ENCODE results near the gene DCBLD2. TPM values are rescaled to one million over a fixed set of nuclear protein-coding genes. Genes with fewer than 3 reads are reported as not detected.
"Not testable (repeated sequence)": the region's sequence is repeated elsewhere in the genome, so short reads cannot be mapped to it uniquely, and the experiment has no call there.

The DCBLD2 gene
- total and polyA plus RNA-seq, 9 donors: 13.5 to 58.7 (median 38.0) TPM

DNA sequence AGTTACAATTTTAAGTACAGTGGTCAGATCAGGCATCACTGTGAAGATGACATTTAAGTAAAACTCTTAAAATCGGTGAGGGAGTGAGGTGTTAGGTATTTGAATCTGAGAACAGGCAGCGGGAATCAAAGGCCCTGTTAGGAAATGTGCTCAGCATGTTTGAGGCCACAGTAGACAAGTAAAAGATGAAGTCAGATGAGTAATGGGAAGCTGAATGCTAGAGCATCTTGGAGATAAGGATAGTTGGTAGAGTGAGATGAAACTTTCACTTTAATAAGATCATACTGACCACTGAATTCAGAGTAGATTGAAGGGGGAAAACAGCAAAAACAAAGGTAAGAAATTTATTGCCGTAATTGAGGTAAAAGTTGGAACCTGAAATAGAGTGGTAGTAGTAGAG, 61.6 kb downstream of the DCBLD2 start:
- TF ChIP-seq POLR2A (IDR thresholded peaks at IDR 0.05): no peak
- TF ChIP-seq, protein P1, sequence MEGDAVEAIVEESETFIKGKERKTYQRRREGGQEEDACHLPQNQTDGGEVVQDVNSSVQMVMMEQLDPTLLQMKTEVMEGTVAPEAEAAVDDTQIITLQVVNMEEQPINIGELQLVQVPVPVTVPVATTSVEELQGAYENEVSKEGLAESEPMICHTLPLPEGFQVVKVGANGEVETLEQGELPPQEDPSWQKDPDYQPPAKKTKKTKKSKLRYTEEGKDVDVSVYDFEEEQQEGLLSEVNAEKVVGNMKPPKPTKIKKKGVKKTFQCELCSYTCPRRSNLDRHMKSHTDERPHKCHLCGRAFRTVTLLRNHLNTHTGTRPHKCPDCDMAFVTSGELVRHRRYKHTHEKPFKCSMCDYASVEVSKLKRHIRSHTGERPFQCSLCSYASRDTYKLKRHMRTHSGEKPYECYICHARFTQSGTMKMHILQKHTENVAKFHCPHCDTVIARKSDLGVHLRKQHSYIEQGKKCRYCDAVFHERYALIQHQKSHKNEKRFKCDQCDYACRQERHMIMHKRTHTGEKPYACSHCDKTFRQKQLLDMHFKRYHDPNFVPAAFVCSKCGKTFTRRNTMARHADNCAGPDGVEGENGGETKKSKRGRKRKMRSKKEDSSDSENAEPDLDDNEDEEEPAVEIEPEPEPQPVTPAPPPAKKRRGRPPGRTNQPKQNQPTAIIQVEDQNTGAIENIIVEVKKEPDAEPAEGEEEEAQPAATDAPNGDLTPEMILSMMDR (IDR thresholded peaks at IDR 0.05): no peak
- no peak for TF ChIP-seq EP300 (IDR thresholded peaks at IDR 0.05)
- intact Hi-C loops (cut with DNase I): loop anchor here in 1 of 4 donors (10.0 kb wide), 1 partner anchor 65 kb away; the partner anchor contains the start of gene DCBLD2
- H3K36me3 ChIP-seq: no peaks in the 10 kb centered on the region
- H3K9me3 ChIP-seq: no peaks in the 10 kb centered on the region
- DNase-seq: no peak
- no peaks in the 10 kb centered on the region for H3K27me3 ChIP-seq
- 89 to 95% (median 94%) methylated on average over 3 of the region's 3 CpGs for WGBS, 3 donors
- no peak overlapping the region for H3K4me3 ChIP-seq
- no peak overlapping the region for H3K27ac ChIP-seq
- no peaks in the 10 kb centered on the region for H3K4me1 ChIP-seq (ENCODE audit: insufficient read depth)

DNA sequence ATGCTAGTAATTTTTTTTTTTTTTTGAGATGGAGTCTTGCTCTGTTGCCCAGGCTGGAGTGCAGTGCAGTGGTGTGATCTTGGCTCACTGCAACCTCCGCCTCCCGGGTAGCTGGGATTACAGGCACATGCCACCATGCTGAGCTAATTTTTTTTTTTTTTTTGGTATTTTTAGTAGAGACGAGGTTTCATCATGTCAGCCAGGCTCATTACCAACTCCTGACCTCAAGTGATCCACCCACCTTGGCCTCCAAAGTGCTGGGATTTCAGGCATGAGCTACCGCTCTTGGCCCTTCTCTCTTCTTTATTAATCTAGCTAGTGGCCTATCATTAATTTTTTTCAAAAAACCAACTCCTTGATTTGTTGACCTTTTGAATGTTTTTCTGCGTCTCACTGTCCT, 70.4 kb downstream of the DCBLD2 start:
- H3K9me3 ChIP-seq; DNase-seq; H3K4me1 ChIP-seq (ENCODE audit: insufficient read depth); H3K36me3 ChIP-seq; H3K4me3 ChIP-seq; H3K27ac ChIP-seq; H3K27me3 ChIP-seq; intact Hi-C loops (cut with DNase I): not testable (repeated sequence)
- 96 to 99% (median 97%) methylated on average over 5 of the region's 5 CpGs for WGBS, 3 donors

DNA sequence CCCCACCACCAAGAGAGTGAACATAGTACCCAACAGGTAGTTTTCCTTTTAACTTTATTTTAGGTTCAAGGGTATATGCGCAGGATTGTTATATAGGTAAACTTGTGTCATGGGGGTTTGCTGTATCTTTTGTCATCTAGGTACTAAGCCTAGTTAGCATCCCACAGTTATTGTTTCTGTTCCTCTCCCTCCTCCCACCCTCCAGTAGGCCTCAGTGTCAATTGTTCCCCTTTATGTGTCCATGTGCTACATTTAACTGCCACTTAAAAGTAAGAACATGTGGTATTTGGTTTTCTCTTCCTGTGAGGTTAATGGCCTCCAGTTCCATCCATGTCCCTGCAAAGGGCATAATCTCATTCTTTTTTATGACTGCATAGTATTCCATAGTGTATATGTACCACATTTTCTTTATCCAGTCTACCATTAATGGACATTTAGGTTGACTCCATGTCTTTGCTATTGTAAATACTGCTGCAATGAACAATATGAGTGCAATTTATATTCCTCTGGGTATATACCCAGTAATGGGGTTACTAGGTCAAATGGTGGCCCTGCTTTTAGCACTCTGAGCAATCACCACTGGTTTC, 72.2 kb downstream of the DCBLD2 start:
- no peak for DNase-seq
- WGBS, 3 donors: 94 to 100% (median 98%) methylated on average over 1 of the region's 1 CpG
- no peak overlapping the region for H3K4me3 ChIP-seq
- no peak overlapping the region for H3K27ac ChIP-seq
- TF ChIP-seq EP300 (IDR thresholded peaks at IDR 0.05): no peak
- TF ChIP-seq, protein P1 (IDR thresholded peaks at IDR 0.05): no peak
- no peak for TF ChIP-seq POLR2A (IDR thresholded peaks at IDR 0.05)
- H3K36me3 ChIP-seq: no peaks in the 10 kb centered on the region
- H3K4me1 ChIP-seq (ENCODE audit: insufficient read depth): peaks cover 3% of the 10 kb centered on the region
- H3K27me3 ChIP-seq: no peaks in the 10 kb centered on the region
- no peaks in the 10 kb centered on the region for H3K9me3 ChIP-seq
- intact Hi-C loops (cut with DNase I): no loop called here

DNA sequence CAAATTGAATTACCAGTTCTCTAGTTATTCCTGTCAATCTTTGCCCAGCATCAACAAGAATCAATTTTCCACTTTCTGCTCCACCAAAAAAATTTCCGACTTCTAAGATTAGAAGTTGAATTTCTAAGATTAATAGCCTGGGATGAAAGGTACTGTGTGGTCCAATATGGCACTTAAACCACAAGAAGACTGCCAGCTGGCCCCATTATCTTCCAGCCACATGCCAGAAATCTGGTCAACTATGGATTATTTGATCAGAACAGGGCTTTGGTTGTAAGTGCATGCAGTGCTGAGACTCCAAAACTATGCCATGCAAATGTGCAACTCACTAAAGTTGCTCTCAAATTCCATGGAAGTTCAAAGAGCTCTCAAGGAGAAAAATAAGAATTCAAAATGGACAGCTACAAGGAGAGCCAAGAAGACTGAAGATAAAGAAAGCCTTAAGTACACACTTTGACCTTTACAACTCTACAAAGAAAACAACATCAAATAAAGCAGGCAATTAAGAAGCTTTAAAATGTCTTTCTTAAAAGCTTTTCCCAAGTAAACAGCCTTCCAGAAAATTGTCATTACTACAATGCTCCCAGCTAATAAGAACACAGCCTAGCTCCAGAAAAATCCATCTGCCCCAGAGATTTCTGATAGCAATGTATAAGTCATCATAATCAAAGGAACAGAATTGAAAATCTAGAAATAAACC, 74.1 kb downstream of the DCBLD2 start:
- Histone ChIP-seq H3K36me3 (no peaks in the 10 kb centered on the region), H3K4me3 (no peak overlapping the region), H3K27ac (no peak overlapping the region), H3K9me3 (no peaks in the 10 kb centered on the region), H3K27me3 (no peaks in the 10 kb centered on the region), H3K4me1 (ENCODE audit: insufficient read depth) (peaks cover 3% of the 10 kb centered on the region)
- 19 to 38% (median 37%) methylated on average over 1 of the region's 1 CpG for WGBS, 3 donors
- DNase-seq: no peak
- TF ChIP-seq, protein P1 (IDR thresholded peaks at IDR 0.05): no peak
- no peak for TF ChIP-seq EP300 (IDR thresholded peaks at IDR 0.05)
- no peak for TF ChIP-seq POLR2A (IDR thresholded peaks at IDR 0.05)
- intact Hi-C loops (cut with DNase I): no loop called here

DNA sequence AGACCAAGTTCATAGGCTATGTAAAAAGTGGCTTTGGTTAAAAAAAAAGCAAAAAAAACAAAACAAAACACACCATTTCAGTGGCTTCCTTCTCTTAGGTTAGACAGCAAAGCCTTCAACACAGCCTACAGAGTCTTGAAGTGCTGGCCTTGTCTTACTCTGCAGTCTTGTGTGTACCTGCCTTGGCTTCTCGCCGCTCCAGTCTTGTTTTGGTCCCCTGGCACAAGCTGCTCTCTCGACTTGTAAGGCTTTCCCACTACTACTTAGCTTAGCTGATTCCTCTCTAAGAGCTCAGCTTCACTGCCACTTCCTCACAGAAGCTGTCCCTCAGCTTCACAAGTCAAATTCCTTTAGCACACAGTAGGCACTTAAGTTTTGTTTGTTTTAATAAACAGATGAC, 75.4 kb downstream of the DCBLD2 start:
- Histone ChIP-seq H3K27me3 (no peaks in the 10 kb centered on the region), H3K4me1 (ENCODE audit: insufficient read depth) (peaks cover 3% of the 10 kb centered on the region), H3K27ac (no peak overlapping the region), H3K4me3 (no peak overlapping the region), H3K36me3 (no peaks in the 10 kb centered on the region), H3K9me3 (no peaks in the 10 kb centered on the region)
- TF ChIP-seq POLR2A (IDR thresholded peaks at IDR 0.05) (no peak), EP300 (IDR thresholded peaks at IDR 0.05) (no peak)
- TF ChIP-seq, protein P1 (IDR thresholded peaks at IDR 0.05): no peak
- DNase-seq: no peak
- intact Hi-C loops (cut with DNase I): no loop called here
- 71 to 82% (median 72%) methylated on average over 3 of the region's 3 CpGs for WGBS, 3 donors
